GM21529 (cell line): ENCODE measurements around the gene EEIG1.

ENCODE experiments used
- ATAC-seq: cut with Tn5 transposase; IDR thresholded peaks from one replicate; pipeline ENCODE4 v1.9.1; 2021; ENCODE audit not compliant: unreplicated experiment

The EEIG1 gene

DNA sequence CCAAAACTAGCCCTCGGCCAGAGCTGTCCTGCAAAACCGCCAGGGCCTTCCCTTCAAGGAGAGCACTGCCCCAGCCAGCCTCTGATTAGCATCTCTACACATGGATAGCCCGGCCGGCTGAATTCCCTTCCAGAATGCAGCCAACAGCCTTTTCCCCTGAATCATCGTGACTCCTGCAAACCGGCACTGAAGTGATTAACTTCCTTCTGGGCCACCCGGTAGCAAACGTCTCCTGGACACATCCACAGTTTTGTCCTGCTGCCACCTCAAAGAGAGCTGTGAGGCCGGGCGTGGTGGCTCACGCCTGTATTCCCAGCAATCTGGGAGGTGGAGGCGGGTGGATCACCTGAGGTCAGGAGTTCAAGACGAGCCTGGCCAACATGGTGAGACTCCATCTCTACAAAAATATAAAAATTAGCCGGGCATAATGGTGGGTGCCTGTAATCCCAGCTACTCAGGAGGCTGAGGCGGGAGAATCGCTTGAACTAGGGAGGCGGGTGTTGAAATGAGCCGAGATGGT is 21.1 kb upstream of the EEIG1 start:
- ATAC-seq: no peak

DNA sequence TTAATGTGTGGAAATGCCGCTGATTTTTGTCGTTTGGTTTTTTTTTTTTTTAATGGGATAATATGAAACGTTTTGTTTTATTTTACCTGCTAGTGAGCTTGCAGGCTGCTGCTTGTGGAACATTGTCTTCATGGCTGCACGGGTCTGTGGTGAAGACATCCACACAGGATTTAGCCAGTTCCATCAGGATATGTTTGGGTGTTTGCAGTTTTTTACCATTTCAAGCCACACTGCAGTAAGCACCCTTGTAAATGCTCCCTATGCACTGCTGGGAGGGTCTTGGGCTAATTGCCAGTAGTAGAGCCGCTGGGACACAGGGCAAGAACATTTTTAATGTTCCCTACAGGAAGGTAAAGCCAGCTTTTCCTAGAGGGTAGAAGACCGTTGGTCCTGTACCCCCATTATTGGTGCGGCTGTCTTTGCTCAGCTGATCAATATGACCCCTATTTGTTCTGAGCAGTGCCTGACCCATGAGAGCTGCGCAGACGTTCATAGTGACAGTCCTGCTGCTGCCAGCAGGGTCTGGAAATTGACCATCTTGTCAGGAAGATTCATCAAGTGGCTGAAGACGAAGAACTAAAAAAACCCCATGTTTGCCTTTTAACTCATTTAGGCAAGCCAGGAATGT is 20.5 kb upstream of the EEIG1 start:
- ATAC-seq: no peak

DNA sequence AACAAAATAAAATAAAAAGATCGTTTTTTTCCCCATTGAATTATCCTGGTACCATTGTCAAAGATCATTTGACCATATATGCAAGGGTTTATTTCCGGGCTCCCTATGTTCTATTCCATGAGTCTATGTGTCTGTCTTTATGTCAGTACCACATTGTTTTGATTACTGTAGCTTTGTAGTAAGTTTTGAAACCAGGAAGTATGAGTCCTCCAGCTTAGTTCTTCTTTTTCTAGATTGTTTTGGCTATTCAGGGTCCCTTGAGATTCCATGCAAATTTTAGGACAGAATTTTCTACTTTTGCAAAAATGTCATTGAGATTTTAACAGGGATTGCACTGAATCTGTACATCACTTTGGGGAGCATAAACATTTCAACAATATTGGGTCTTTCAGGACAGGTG is 18.7 kb upstream of the EEIG1 start:
- ATAC-seq: no peak

DNA sequence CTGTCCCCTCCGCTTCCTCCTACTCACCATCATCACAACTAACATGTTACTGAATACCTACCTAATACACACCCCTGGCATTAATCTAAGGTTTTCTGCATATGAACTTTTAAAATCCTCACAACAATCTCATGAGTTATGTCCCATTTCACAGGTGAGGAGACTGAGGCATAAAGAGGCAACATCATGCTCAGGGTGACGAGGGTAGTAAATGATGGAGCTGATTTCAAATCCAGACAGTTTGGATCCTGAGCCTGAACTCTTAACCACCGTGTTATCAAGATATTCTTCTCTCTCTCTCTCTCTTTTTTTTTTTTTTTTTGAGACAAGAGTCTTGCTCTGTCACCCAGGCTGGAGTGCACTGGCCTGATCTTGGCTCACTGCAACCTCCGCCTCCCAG is 12.9 kb upstream of the EEIG1 start:
- ATAC-seq: no peak

DNA sequence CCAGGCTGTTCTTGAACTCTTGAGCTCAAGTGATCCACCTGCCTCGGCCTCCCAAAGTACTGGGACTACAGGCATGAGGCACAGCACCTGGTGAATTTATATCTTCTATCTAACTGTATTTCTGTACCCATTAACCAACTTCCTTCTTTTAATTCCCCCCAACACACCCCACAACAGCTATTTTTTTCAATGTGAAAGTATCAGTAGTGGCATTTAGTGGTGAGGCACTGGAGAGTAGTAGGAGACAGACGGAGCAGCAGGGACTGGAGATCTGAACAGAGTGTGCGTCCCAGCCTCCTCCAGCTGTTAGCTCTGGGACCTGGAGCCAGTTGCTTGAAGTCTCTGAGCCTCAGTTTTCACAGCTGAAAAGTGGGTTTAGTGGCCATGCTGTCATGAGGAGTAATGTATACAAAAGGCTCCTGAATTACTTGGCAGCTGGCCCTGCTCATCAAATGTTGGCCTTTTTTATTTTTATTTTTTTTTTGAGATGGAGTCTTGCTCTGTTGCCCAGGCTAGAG is 11.0 kb upstream of the EEIG1 start:
- no peak for ATAC-seq

DNA sequence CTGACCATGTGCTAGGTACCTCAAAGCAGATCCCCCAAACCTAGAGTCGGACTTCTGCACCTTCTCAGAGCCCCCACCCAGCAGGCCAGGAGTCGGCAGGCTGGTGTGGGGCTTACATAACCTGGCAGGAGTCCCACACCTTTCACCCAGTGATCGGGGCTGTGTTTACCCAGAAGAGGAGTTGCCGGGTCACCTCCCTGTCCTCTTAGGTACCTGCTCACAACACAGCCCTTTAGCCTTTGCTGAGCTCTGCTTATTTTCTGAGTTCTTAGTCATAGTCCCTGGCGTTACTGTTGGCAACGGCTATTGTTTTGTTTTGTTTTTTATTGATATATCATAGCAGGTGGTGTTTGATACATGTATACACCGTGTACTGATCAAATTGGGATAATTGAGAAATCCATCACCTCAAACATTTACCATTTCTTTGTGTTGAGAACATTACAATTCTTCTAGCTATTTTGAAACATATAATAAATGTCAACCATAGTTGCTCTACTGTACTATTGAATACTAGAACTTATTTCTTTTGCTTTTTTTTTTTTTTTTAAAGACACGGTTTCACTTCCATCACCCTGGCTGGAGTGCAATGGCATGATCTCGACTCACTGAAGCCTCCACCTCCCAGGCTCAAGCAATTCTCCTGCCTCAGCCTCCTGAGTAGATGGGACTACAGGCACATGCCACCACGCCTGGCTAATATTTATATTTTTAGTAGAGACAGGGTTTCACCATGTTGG is 10.4 kb upstream of the EEIG1 start:
- no peak for ATAC-seq

DNA sequence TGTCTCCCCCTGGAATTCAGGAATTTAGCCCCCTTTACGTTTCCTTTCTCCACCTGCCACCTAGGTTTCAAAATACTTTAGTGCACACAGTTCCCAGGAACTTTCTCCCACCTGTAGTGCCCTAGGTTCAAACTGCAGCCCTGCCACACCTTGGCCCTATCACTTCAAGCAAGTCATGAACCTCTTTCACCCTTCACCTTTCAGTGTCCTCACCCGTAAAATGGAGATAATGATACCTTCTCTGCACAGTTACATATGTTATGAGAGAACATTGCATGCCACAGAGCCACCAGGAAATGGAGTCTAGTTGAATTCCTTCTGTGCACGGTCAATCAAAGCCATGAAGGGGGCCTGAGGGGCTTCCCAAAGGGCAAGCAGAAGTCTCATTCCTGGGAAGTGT is 9.8 kb upstream of the EEIG1 start:
- no peak for ATAC-seq

DNA sequence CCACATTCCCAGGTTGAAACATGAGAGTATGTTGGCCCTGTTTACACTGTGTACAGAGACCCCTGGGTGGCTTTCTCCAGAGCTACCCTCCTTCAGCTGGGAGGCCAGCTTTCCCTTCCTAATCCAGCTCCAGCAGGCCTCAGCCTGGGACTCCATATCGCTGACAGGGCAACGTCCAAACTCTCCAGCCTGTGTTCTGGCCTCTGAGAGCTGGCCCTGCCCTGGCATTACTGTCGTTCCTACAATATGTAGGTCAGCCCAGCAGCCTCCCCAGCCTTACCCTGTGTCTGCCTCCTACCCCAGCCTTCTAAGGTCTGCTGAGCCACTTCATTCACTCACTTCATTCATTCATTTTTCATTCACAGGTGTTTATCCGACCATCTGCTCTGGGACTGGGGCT is 8.3 kb upstream of the EEIG1 start:
- no peak for ATAC-seq

DNA sequence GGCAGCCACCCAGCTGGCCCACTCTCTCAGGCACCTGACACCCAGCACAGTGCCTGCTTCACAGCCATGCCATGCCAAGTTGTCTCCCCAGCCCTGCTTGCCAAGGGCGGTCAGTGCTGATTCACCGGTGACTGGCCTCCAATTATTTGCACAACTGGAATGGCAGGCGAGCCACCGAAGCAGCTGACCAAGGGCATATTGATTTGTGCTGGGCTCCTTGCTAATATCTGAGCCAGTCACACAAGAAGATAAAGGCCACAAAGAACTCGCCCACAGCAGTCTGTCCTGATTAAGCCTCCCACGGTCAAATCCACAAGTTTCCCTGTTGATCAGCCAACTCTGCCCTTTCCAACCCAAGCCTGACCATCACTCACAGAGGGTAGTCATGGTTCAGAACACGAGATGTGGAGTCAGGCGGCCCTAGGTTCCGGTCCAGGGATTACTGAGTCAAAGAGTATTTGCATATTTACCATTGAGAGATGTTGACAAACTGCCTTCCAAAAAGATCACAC is 6.4 kb upstream of the EEIG1 start:
- ATAC-seq: no peak

DNA sequence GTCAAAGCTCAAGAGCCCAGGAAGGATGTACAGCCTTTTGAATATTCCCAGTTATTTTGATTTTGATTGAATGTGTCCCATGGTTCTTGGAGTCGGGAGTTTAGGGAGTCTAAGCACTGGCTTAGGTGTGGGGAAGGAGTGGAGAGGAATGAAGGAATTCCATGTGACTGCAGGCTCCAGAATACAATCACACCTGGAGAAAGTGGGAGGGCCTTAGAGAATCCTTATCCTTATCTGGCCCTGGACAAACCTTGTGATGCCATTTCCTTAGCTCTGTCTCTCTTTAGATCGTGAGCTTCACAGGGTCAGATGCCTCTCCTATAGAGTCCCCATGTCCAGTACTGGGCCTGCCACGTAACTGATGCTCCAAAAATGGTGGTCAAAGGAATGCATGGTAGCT is 4.2 kb upstream of the EEIG1 start:
- ATAC-seq: no peak

DNA sequence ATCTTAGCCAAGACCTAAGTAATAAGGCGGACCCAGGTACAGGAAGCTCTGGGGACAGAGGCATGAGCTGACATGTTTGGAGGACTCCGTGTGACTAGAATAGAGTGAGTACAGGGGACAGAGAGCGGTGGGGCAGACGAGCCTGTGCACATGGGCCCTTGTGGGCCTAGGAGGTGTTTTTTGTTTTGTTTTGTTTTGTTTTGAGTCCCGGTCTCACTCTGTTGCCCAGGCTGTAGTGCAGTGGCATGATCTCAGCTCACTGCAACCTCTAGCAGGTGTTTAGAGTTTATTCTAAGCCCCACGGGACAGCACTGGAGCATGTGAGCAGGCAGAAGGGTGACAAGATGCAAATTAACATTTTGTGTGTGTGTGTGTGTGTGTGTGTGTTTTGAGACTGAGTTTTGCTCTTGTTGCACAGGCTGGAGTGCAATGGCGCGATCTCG is 3.1 kb upstream of the EEIG1 start:
- ATAC-seq: peak; percentile 25

DNA sequence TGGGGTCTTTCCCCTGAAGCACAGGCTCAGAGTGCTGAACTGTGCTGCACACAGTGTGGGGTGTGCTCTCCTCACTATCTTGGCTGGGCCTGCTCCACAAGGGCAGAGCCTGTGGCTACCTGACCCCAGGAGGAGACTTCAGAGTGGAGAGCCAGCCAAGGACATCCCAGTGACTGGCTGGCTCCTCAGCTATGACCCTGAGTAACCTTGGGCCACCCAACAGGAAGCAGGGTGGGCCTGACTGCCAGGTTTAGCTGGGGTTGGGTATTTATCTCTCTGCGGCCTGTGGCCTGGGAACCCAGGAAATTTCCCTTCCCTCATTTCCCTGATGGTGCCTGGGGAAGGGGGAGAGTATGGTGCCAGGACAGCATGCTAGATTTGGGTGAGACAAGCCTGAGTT is 2.1 kb upstream of the EEIG1 start:
- no peak for ATAC-seq

DNA sequence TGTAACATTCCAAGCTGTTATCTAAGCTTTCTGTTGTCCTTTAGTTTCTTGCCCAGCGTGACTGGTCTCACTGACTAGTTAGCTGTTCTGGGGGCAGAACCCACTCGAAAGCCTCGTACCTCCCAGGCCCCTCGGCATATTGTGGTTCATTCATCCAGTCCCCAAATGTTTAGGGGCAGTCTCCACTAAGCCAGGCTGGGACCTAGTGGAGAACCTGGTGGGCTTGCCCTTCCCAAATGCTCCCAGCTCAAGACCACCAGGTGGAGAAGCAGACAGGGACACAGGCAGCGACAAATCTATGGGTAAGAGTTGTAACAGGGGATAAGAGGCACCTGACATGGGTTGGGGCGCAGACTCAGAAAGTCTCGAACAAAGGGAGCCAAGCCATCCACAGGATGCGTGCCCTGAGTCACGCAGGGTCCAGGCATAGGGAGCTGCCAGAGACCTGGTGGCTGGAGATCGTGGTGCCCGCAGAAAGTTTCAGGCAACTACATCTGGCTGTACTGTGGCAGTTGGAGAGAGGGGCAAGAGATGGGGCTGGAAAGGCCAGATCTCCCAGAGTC is 851 bp upstream of the EEIG1 start:
- no peak for ATAC-seq

DNA sequence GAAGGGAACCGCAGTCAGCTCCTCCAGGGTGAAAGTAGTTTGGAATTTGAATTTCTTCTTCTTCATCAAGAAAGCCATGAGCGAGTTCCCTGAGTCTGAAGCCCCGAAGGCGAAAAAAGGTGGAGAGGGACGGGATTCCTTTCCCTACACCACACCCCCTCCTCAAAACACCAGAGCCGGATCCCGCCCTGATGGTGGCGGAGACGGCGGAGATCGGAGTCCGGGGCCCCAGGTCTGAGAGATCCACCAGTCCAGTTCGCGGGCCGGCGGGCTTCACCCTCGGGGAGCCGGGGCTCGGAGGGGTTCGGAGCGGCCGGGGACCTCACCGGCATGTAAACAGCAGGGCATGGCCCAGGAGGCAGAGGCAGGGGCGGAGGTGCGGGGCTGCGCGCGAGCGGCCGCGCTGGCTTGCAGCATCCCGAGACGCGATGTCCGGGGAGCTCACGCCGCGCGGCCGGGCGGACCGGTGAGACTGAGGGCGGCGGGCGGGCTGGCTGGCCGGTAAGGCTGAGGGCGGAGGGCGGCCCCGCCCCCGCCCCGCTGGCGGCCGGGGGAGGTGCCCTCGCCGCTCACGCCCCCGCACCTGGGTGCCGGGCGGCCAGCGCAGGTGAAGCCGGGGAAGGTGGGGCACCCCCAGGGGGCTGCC is 606 bp downstream of the EEIG1 start:
- ATAC-seq: peak; percentile 24

DNA sequence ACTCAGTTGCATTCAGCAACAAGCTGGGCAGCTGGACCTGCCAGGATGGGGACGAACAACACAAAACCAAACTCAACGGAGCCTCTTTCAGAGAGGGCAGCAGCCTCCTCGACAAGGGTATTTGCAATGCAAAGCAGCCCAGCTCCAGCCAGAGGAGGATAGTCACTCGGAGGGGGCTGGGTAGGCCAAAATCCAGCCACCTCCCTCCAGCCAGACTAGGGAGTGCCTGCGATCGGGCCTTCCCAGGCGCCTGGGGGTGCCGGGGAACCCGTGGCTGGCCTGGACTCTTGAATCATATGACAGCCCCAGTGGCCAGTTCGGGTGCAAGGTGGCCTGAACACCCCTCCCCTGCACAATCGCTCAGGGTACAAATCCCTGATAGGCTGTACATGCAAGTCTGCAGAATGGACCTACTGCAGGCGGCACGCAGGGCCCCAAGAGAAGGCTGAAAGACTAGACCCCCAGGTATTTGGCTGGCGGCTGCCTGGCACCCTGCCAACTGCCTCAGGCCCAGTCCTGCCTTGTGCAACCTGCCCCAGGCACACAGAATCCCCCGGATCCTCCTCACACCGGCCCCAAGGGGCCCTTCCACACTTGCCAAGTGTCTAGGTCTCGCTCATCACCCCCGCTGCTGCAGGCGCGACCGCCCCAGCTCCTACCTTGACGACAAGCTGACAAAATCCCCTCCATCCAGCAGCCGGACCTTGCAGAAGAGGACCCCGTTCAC is 1.3 kb downstream of the EEIG1 start:
- ATAC-seq: peak; percentile 35

DNA sequence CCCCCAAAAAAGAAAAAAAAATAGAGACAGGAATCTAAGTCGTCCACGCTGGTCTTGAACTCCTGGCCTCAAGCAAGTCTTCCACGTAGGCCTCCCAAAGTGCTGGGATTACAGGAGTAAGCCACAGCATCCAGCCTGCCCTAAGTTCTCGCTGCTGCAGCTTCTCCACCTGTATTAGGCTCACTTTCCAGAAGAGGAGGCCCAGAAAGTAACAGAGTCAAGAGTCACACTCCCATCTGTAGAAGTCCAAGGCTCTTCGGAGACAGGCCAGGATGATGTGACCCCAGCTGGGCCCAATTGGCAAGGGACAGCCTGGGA is 1.8 kb downstream of the EEIG1 start:
- no peak for ATAC-seq

DNA sequence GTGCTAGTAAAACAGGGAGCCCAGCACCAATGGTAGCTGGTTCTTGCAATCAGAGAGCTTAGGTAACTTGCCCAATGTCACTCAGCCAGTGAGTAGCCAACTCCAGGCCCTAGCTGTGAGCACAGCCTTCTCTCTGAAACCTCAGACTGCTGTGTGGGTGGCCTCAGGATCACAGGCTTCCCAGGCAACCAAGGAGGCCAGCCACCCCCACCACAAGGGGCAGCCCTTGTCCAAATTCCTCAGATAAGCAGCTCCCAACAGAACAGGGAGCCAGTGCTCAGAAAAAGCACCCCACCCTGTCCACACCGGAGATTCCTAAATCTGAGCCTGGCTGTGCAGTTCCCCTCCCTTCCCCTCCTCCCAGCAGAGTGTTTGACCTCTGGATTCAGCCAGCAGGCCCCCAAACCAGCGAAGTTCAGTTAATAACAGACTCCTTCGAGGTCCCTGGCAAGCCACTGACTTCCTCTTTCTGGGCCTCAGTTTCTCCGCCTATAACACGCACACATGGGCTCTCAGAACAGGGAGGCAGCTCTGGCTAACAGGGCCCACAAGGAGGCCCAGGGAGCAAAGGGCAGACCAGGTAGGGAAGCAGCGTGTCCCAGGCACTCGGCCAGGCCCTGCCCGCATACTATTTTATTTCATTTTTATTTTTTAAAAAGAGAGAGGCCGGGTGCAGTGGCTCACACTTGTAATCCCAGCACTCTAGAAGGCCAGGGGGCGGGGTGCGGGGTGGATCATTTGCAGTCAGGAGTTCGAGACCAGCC is 2.7 kb downstream of the EEIG1 start:
- ATAC-seq: no peak

DNA sequence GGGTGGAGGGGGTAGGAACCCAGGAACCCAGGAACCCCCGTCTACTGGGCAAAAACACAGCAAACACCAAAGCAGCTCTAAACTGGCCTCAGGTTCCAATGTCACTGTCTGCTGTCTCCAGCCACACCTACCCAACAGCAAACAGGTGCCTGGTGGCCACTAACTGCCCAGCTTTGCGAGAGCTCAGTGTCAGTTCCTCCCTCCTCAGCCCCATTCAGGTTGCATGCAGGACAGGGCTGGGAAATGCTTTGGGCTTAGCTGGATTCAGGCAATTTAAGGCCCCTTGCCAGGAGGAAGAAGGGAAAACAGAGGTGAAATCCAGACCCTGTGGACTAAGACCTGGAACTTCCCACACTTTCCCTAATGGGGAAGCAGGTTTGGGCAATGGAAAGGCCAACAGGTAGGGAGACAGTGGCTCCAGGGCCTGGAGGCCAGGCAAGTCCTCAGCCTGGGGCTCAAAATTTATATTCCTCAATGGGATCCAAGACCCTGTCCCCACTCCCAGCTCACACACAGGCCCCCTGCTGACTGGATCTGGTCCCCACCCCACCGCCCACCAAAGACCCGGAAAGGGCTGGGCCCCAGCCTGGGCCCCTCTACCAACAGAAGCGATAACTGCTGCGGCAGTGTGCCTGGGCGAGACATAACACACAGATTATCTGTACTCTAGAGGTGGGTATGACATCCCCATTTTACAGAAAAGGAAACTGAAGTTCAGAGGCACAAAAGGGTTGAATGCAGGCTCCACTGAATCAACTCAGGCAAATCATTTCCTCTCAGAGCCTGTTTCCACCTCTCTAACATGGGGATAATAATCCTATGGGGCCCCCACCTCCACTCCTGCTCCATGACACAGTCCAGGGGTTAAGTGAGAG is 3.5 kb downstream of the EEIG1 start:
- no peak for ATAC-seq

DNA sequence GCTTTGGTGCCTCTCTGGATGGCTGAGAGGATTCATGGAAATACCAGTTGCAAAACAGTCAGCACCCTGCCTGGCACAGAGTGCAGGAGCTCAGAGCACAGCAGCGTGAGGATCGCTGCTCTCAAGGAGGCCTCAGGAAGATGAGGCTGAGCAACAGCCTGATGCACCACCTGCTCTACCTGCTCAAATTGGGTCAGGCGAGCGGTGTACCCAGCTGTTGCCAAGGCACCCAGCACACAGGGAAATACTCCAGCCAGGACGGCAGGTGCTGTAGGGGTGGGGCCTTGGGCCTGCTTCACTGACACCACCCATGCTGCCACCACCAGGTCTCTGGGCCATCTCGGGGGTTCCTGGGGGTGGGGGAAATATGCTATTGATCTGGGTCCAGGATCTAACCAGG is 4.3 kb downstream of the EEIG1 start:
- no peak for ATAC-seq
